Heart left ventricle (tissue), 16 donors: Measurements from ENCODE around the gene RABEP1. TPM values are rescaled to one million over a fixed set of nuclear protein-coding genes. Genes with fewer than 3 reads are reported as not detected.

Experiments
- ATAC-seq, 4 donors: fragments of 200-7000 bp; cut with Tn5 transposase; one replicate each; pipeline ENCODE4 v1.9.1; 2020 to 2022; ENCODE audit warnings: moderate library complexity in 4 of 4, mild to moderate bottlenecking in 3 of 4, moderate number of reproducible peaks in 1 of 4
- DNase-seq, 5 donors: peaks; one replicate each; pipeline ENCODE4 v3.0.0-alpha.2; 2020
- H3K27ac ChIP-seq, 12 donors: fragments of 200-600 bp; sonication (generic) in 4 of 12; one replicate each; pipeline versions ENCODE4 v1.5.0 to v1.8.0; 2016 to 2022; ENCODE audit warnings: mild to moderate bottlenecking in 2 of 12
- H3K27me3 ChIP-seq, 9 donors: fragments of 200-600 bp; sonication (generic) in 2 of 9; one replicate each; pipeline versions ENCODE4 v1.5.1 to v1.8.0; 2016 to 2022; ENCODE audit warnings: mild to moderate bottlenecking in 3 of 9
- H3K36me3 ChIP-seq, 9 donors: fragments of 200-600 bp; sonication (generic) in 2 of 9; one replicate each; pipeline versions ENCODE4 v1.5.0 to v1.8.0; 2018 to 2022; ENCODE audit warnings: mild to moderate bottlenecking in 2 of 9
- H3K4me1 ChIP-seq, 12 donors: fragments of 200-600 bp; sonication (generic) in 4 of 12; one replicate each; pipeline versions ENCODE4 v1.5.0 to v1.8.0; 2016 to 2022; ENCODE audit warnings: mild to moderate bottlenecking in 3 of 12
- H3K4me3 ChIP-seq, 12 donors: fragments of 200-600 bp; sonication (generic) in 4 of 12; one replicate each; pipeline versions ENCODE4 v1.5.0 to v1.8.0; 2017 to 2022; ENCODE audit warnings: mild to moderate bottlenecking in 9 of 12, moderate library complexity in 4 of 12
- H3K9me3 ChIP-seq, 12 donors: fragments of 200-600 bp; sonication (generic) in 4 of 12; one replicate each; pipeline versions ENCODE4 v1.5.0 to v1.8.0; 2016 to 2022; ENCODE audit warnings: mild to moderate bottlenecking in 1 of 12
- CTCF ChIP-seq, 12 donors: fragments of 200-600 bp; sonication (generic) in 4 of 12; IDR thresholded peaks; one replicate each; pipeline versions ENCODE4 v1.5.0 to v1.8.0; 2018 to 2022; ENCODE audit warnings: antibody characterized with exemption in 12 of 12, mild to moderate bottlenecking in 5 of 12
- POLR2A ChIP-seq, 2 donors: fragments of 450-650 bp; IDR thresholded peaks; one replicate each; pipeline ENCODE4 v1.6.1; 2017; ENCODE audit warnings: antibody characterized with exemption in 2 of 2, mild to moderate bottlenecking in 2 of 2, moderate library complexity in 2 of 2
- WGBS, 4 donors: extraction: QIAGEN DNeasy Blood & Tissue Kit in 2 of 4; methylation state at CpG; one replicate each; pipeline versions ENCODE4 v1.1.5 to v1.1.7; 2013 to 2018; 5-methylcytosine and 5-hydroxymethylcytosine counted together
- intact Hi-C, 10 donors: fragments of 100-400 bp; cut with DNase I; formaldehyde crosslinking; loops; one replicate each; pipeline versions ENCODE4 v1.11.1 to v1.14.2; 2022
- polyA plus RNA-seq, 2 donors: library from polyadenylated mRNA; stranded (reverse); fragments of 200-250 nt; gene quantifications; one replicate each; pipeline ENCODE4 v1.2.3, GENCODE V29; 2013
- total RNA-seq, 9 donors: library from RNA; depleted of rRNA in 2 of 9; stranded (reverse); fragments of >200 nt in 2 of 9; fragmentation: NEBNext Ultra II Directional in 3 of 9; extraction: Animal tissue kit (Norgen Biotek cat#: 25700) in 3 of 9; gene quantifications; one replicate each; pipeline versions ENCODE4 v1.1.0 to v1.2.4, GENCODE V29; 2016 to 2023
- donor health status: ischemic (EF 13 %, LVEDD 7.1; RV severe dilation, severe dysfunction).
- donor health status: healthy with polysubstance abuse.
- donor health status: DM: no; HTN: yes; CAD: no.
- donor health status: DM: no; HTN: no; CAD: no.
- donor health status: ischemic (EF 25% LVEDD 6.9; RV normal size, moderate dysfunction).
- donor health status: ischemic (EF 25% LVEDD 5.7; RV mildly dilated, moderate dysfunction).
- donor health status: healthy.
- donor health status: DM: yes; HTN: yes; CAD: no.
- donor health status: ischemic (EF 35%, LVEDD 5.7; RV mildly dilated, moderate dysfunction).
- donor health status: nonischemic (EF 11% LVEDD 7.7; RV severe dilation, severe dysfunction).
- donor health status: DM: yes; HTN: yes; CAD: no.
- donor health status: PGD.
- donor health status: ischemic (EF 29% LVEDD 5.4; RV normal size, mild dysfunction).
- donor health status: nonischemic (EF 23%, LVEDD 6.1; RV moderate dilation, normal function).

The RABEP1 gene
- total and polyA plus RNA-seq, 11 donors: 23.5 to 70.4 (median 52.0) TPM

GRCh38 chr17:5354310-5354709 is 72.2 kb downstream of the RABEP1 start:
- ATAC-seq (no peak), DNase-seq (no peak)
- H3K4me1 ChIP-seq: peaks cover 0 to 21% (median 0%) of the 10 kb centered on the region in 12 donors
- 90 to 97% (median 94%) methylated on average over 2 of the region's 2 CpGs for WGBS, 4 donors
- TF ChIP-seq CTCF (IDR thresholded peaks at IDR 0.05): no peak
- no peak for TF ChIP-seq POLR2A (IDR thresholded peaks at IDR 0.05)
- intact Hi-C loops: no loop called here
- H3K9me3 ChIP-seq: no peaks in the 10 kb centered on the region
- H3K36me3 ChIP-seq: peaks cover 0 to 100% (median 94%) of the 10 kb centered on the region in 9 donors
- no peaks in the 10 kb centered on the region for H3K27me3 ChIP-seq
- H3K27ac ChIP-seq: no peak overlapping the region
- H3K4me3 ChIP-seq: no peak overlapping the region

GRCh38 chr17:5354886-5355415 is 72.9 kb downstream of the RABEP1 start:
- DNase-seq (no peak), ATAC-seq (no peak)
- TF ChIP-seq CTCF (IDR thresholded peaks at IDR 0.05): no peak
- Histone ChIP-seq H3K27me3 (no peaks in the 10 kb centered on the region), H3K36me3 (peaks cover 0 to 100% (median 94%) of the 10 kb centered on the region in 9 donors), H3K9me3 (no peaks in the 10 kb centered on the region), H3K27ac (peak overlapping the region in 5 of 12 donors; percentile 23 to 74 (median 55)), H3K4me1 (peaks cover 0 to 21% (median 0%) of the 10 kb centered on the region in 12 donors), H3K4me3 (no peak overlapping the region)
- 84 to 90% (median 85%) methylated on average over 2 of the region's 2 CpGs for WGBS, 4 donors
- intact Hi-C loops: no loop called here

- peak overlapping the region in 6 of 12 donors; percentile 9 to 74 (median 54) for H3K27ac ChIP-seq
- H3K9me3 ChIP-seq: no peaks in the 10 kb centered on the region
- DNase-seq: no peak
- TF ChIP-seq POLR2A (IDR thresholded peaks at IDR 0.05): no peak
- no peak for TF ChIP-seq CTCF (IDR thresholded peaks at IDR 0.05)
- no peaks in the 10 kb centered on the region for H3K27me3 ChIP-seq
- intact Hi-C loops: no loop called here
- ATAC-seq: peak in 3 of 4 donors; percentile 39 to 69 (median 44)
- WGBS, 4 donors: 57 to 75% (median 67%) methylated on average over 3 of the region's 3 CpGs
- H3K4me1 ChIP-seq: peaks cover 0 to 21% (median 0%) of the 10 kb centered on the region in 12 donors
- H3K4me3 ChIP-seq: no peak overlapping the region
- H3K36me3 ChIP-seq: peaks cover 0 to 100% (median 96%) of the 10 kb centered on the region in 9 donors
These were observed 73.5 kb downstream of the RABEP1 start for GRCh38 chr17:5355421-5356129.

- 74 to 82% (median 74%) methylated on average over 6 to 9 of the region's 9 CpGs for WGBS, 4 donors
- H3K4me3 ChIP-seq: no peak overlapping the region
- TF ChIP-seq CTCF (IDR thresholded peaks at IDR 0.05): no peak
- no peak for TF ChIP-seq POLR2A (IDR thresholded peaks at IDR 0.05)
- no peaks in the 10 kb centered on the region for H3K27me3 ChIP-seq
- intact Hi-C loops: no loop called here
- DNase-seq (no peak), ATAC-seq (no peak)
- peaks cover 0 to 99% (median 92%) of the 10 kb centered on the region in 9 donors for H3K36me3 ChIP-seq
- H3K27ac ChIP-seq: no peak overlapping the region
- H3K9me3 ChIP-seq: no peaks in the 10 kb centered on the region
- peaks cover 0 to 4% (median 0%) of the 10 kb centered on the region in 12 donors for H3K4me1 ChIP-seq
These were observed 79.3 kb downstream of the RABEP1 start for GRCh38 chr17:5361426-5361825.
